RWPE1 (cell line): ENCODE results near the gene TANGO2.
A peak's percentile ranks its signal among the peaks of the same experiment; 100 is the strongest.

Source experiments
- CTCF ChIA-PET: fragments of 350-600 bp; sonication (Branson Sonifier 250); formaldehyde crosslinking; extraction: SDS; loops from one replicate; lab custom pipeline; 2021; lab: Yijun Ruan, JAX
- POLR2A ChIA-PET: fragments of 400-600 bp; formaldehyde crosslinking; extraction: SDS; loops from one replicate; lab custom pipeline; 2020; ENCODE audit warnings: antibody characterized with exemption; ENCODE audit not compliant: low non-redundant PET; lab: Yijun Ruan, JAX
- DNase-seq: peaks from one replicate; pipeline ENCODE4 v3.0.0; 2012; ENCODE audit warnings: low spot score
- H3K27ac ChIP-seq: fragments of 450-650 bp; 2 replicates; pipeline ENCODE4 v1.5.1; 2017
- TF ChIP-seq, protein P1 (sequence below): fragments of 450-650 bp; conservative IDR thresholded peaks from 2 replicates; pipeline ENCODE4 v1.5.1; 2017; ENCODE audit warnings: low read depth, mild to moderate bottlenecking

Gene TANGO2

GRCh38 chr22:20056161-20056560 is 35.3 kb downstream of the TANGO2 start:
- no peak overlapping the region for H3K27ac ChIP-seq
- CTCF ChIA-PET: no interaction called here
- POLR2A ChIA-PET: no interaction called here
- TF ChIP-seq, protein P1, sequence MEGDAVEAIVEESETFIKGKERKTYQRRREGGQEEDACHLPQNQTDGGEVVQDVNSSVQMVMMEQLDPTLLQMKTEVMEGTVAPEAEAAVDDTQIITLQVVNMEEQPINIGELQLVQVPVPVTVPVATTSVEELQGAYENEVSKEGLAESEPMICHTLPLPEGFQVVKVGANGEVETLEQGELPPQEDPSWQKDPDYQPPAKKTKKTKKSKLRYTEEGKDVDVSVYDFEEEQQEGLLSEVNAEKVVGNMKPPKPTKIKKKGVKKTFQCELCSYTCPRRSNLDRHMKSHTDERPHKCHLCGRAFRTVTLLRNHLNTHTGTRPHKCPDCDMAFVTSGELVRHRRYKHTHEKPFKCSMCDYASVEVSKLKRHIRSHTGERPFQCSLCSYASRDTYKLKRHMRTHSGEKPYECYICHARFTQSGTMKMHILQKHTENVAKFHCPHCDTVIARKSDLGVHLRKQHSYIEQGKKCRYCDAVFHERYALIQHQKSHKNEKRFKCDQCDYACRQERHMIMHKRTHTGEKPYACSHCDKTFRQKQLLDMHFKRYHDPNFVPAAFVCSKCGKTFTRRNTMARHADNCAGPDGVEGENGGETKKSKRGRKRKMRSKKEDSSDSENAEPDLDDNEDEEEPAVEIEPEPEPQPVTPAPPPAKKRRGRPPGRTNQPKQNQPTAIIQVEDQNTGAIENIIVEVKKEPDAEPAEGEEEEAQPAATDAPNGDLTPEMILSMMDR: no peak
- DNase-seq: no peak

- TF ChIP-seq, protein P1: no peak
- H3K27ac ChIP-seq: no peak overlapping the region
- DNase-seq: no peak
- ChIA-PET CTCF (no interaction called here), POLR2A (no interaction called here)
Observed at GRCh38 chr22:20056696-20057386, 35.9 kb downstream of the TANGO2 start.

DNA sequence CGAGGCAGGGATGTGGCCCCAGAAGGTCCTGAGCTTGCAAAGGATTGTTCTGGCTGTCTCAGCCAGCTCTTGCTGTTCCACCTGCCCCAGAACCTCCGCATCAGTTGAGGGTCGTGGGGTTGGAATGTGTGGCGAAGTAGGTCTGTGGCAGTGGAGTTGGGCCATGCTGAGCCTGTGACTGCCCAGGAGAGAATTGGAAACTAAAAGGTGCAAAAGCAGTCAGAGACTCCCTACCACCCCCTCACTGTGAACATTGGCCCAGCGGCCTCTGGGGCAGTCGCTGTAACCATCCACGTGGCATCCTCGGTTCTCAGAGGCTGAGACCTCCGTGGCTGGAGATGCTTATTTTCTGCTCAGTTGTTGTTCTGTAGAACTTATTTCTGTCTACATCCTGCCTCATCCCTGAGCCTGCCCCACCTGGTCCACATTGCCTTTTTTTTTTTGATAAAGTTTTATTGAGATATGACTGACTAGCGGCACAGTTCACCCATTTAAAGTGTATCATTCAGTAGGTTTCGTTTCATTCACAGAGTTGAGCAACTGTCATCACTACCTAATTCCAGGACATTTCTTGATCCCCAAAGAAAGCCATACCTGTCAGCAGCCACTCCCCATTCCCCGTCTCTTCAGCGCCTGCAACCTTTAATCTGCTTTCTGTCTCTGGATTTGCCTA is 36.8 kb downstream of the TANGO2 start:
- POLR2A ChIA-PET: no interaction called here
- TF ChIP-seq, protein P1: no peak
- CTCF ChIA-PET: no interaction called here
- H3K27ac ChIP-seq: peak overlapping the region; percentile 10; the same call in 1 of the 2 replicates
- DNase-seq: no peak

DNA sequence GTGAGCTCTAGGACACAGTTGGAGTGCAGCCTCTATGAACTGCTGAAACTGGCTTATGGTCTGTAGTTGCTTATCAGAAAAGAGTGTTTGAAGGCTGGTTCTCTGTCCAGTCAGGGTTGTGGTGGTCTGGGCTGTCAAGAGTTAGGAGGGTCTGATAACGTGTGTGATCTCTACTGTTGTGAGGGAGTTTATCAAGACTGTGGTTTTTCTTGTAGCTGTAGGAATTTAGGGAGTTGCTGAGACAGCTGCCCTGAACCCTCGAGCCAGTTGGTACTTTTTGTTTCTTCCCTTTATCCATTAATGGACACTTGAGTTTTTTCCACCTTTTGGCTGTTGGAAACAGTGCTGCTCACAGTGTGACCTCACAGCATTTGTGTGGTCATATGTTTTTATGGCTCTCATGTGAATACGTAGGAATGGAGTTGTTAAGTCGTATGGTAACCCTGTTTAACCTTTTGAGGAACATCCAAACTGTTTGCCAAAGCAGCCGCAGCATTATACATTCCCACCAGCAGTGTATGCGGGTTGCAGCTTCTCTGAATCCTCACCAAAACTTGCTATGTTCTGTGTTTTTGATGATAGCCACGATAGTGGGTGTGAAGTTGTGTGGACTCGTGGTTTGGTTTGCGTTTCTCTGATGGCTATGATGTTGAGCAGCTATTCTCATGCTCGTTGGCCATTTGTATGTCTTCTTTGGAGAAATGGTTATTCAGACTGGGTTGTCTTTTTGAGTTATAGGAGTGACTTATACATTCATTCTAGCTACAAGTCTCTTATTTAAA is 38.3 kb downstream of the TANGO2 start:
- TF ChIP-seq, protein P1: no peak
- POLR2A ChIA-PET: no interaction called here
- CTCF ChIA-PET: no interaction called here
- DNase-seq: no peak
- H3K27ac ChIP-seq: no peak overlapping the region

- ChIA-PET CTCF (interaction anchor here (0.7 kb wide), 1 partner anchor 107 kb away, joined by 3 read pairs; no protein-coding TSS in a partner anchor), POLR2A (no interaction called here)
- DNase-seq: no peak
- H3K27ac ChIP-seq: peak overlapping the region; percentile 86
- TF ChIP-seq, protein P1: no peak
Observed at GRCh38 chr22:20060700-20061480, 40.0 kb downstream of the TANGO2 start.

DNA sequence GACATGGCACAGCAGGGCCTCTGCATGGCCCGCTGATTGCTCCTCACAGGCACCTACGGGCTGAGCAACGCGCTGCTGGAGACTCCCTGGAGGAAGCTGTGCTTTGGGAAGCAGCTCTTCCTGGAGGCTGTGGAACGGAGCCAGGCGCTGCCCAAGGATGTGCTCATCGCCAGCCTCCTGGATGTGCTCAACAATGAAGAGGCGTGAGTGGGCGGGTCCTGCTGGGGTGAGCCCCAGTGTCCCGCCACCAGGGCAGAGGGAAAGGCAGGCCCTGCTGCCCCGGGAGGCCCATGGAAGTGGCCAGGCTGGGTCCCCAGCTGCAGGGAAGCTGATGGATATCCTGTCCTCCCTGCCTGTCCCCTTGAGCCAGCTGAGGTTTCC is 40.6 kb downstream of the TANGO2 start:
- peak; percentile 76 for DNase-seq
- H3K27ac ChIP-seq: peak overlapping the region; percentile 86
- POLR2A ChIA-PET: no interaction called here
- CTCF ChIA-PET: interaction anchor here (0.7 kb wide), 1 partner anchor 107 kb away, joined by 3 read pairs; no protein-coding TSS in a partner anchor
- TF ChIP-seq, protein P1: no peak
